Measurements from ENCODE around the gene MTCL1. TPM values are rescaled to one million over a fixed set of nuclear protein-coding genes. Genes with fewer than 3 reads are reported as not detected.

MTCL1 gene
- total RNA-seq, 2 donors from 2014 or later = 5.4 to 7.2 TPM

- Histone ChIP-seq H3K27me3 (no peaks in the 10 kb centered on the region), H3K4me1 (no peaks in the 10 kb centered on the region), H3K36me3 (no peaks in the 10 kb centered on the region), H3K9me3 (no peaks in the 10 kb centered on the region), H3K4me3 (no peak overlapping the region), H3K27ac (no peak overlapping the region)
- TF ChIP-seq CTCF (IDR thresholded peaks at IDR 0.05) = no peak
- no peak for DNase-seq (ENCODE audit: low spot score)
These were observed 100.2 kb downstream of the MTCL1 start for GRCh38 chr18:8805552-8805951.

DNA sequence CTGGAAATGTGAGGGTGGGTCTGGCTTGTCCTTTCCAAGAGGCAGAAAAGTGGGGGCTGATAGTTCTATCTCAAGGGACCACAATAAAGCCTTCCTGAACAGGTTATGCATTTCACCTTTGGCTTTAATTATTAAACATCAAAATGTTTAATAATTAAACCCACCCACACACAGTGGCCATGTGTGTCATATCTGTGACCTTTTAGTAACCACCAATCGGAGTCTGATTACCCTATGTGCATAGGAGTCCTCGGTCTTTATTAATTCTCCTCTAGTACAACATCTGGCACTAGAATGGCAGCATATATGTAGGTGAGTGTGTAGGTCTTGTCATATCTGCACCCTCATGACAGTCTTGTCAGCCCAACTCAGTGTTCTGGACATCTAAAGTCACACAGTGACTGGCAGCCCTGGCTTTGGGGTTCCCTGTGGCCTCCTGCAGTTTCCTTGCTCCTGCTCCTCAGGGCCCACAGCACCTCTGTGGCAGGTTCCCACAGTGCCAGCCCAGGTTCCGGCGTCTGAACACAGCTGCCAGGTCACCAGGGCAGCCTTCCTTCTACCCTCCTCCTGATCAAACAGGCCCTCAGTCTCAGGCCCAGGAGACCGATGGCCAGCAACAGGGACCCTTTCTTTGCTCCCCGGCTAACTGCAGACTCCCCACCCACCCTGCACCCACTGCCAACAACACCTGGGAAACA is 100.9 kb downstream of the MTCL1 start:
- Histone ChIP-seq H3K27ac (no peak overlapping the region), H3K27me3 (no peaks in the 10 kb centered on the region), H3K9me3 (no peaks in the 10 kb centered on the region), H3K36me3 (no peaks in the 10 kb centered on the region), H3K4me3 (no peak overlapping the region), H3K4me1 (no peaks in the 10 kb centered on the region)
- no peak for TF ChIP-seq CTCF (IDR thresholded peaks at IDR 0.05)
- DNase-seq (ENCODE audit: low spot score) = no peak

GRCh38 chr18:8806798-8807487 is 101.6 kb downstream of the MTCL1 start:
- DNase-seq (ENCODE audit: low spot score) = no peak
- Histone ChIP-seq H3K36me3 (no peaks in the 10 kb centered on the region), H3K4me1 (no peaks in the 10 kb centered on the region), H3K4me3 (no peak overlapping the region), H3K27ac (no peak overlapping the region), H3K9me3 (no peaks in the 10 kb centered on the region), H3K27me3 (no peaks in the 10 kb centered on the region)
- TF ChIP-seq CTCF (IDR thresholded peaks at IDR 0.05) = no peak

- Histone ChIP-seq H3K36me3 (no peaks in the 10 kb centered on the region), H3K4me1 (no peaks in the 10 kb centered on the region), H3K9me3 (no peaks in the 10 kb centered on the region), H3K4me3 (no peak overlapping the region), H3K27me3 (no peaks in the 10 kb centered on the region), H3K27ac (no peak overlapping the region)
- no peak for DNase-seq (ENCODE audit: low spot score)
- no peak for TF ChIP-seq CTCF (IDR thresholded peaks at IDR 0.05)
These were observed 102.1 kb downstream of the MTCL1 start for GRCh38 chr18:8807488-8807805.

GRCh38 chr18:8808001-8808400 is 102.6 kb downstream of the MTCL1 start:
- Histone ChIP-seq H3K4me3 (no peak overlapping the region), H3K27me3 (no peaks in the 10 kb centered on the region), H3K9me3 (no peaks in the 10 kb centered on the region), H3K4me1 (no peaks in the 10 kb centered on the region), H3K27ac (no peak overlapping the region), H3K36me3 (no peaks in the 10 kb centered on the region)
- no peak for TF ChIP-seq CTCF (IDR thresholded peaks at IDR 0.05)
- DNase-seq (ENCODE audit: low spot score) = no peak

- no peak for DNase-seq (ENCODE audit: low spot score)
- H3K36me3 ChIP-seq = no peaks in the 10 kb centered on the region
- H3K27me3 ChIP-seq = no peaks in the 10 kb centered on the region
- no peaks in the 10 kb centered on the region for H3K4me1 ChIP-seq
- no peaks in the 10 kb centered on the region for H3K9me3 ChIP-seq
- H3K4me3 ChIP-seq = no peak overlapping the region
- TF ChIP-seq CTCF (IDR thresholded peaks at IDR 0.05) = no peak
- no peak overlapping the region for H3K27ac ChIP-seq
These were observed 104.2 kb downstream of the MTCL1 start for GRCh38 chr18:8809514-8809913.
